ENCODE measurements around the gene FAM20C. TPM values are rescaled to one million over a fixed set of nuclear protein-coding genes. Genes with fewer than 3 reads are reported as not detected.
A peak's percentile ranks its signal among the peaks of the same experiment; 100 is the strongest.

FAM20C gene
- total RNA-seq, 4 donors from 2014 or later = 15.8 to 20.4 (median 18.7) TPM

- H3K9me3 ChIP-seq = no peaks in the 10 kb centered on the region
- DNase-seq (ENCODE audit: low spot score in 2 of 2) = peak; percentile 43 to 78
- WGBS = 77% methylated on average over 12 of the region's 34 CpGs
Observed at GRCh38 chr7:301291-302053, 109.1 kb downstream of the FAM20C start.

GRCh38 chr7:302054-302992 is 110.0 kb downstream of the FAM20C start:
- H3K4me3 ChIP-seq = no peak overlapping the region
- no peak overlapping the region for H3K27ac ChIP-seq
- H3K27me3 ChIP-seq = peaks cover 4% of the 10 kb centered on the region
- DNase-seq (ENCODE audit: low spot score in 2 of 2) = peak; percentile 44 to 50
- no peaks in the 10 kb centered on the region for H3K36me3 ChIP-seq
- no peaks in the 10 kb centered on the region for H3K9me3 ChIP-seq
- 84% methylated on average over 7 of the region's 18 CpGs for WGBS
- no peaks in the 10 kb centered on the region for H3K4me1 ChIP-seq
- no peak for TF ChIP-seq POLR2A (IDR thresholded peaks at IDR 0.05)
- TF ChIP-seq EP300 (IDR thresholded peaks at IDR 0.05) = no peak
- no peak for TF ChIP-seq POLR2AphosphoS5 (IDR thresholded peaks at IDR 0.05)
- TF ChIP-seq, protein P1, sequence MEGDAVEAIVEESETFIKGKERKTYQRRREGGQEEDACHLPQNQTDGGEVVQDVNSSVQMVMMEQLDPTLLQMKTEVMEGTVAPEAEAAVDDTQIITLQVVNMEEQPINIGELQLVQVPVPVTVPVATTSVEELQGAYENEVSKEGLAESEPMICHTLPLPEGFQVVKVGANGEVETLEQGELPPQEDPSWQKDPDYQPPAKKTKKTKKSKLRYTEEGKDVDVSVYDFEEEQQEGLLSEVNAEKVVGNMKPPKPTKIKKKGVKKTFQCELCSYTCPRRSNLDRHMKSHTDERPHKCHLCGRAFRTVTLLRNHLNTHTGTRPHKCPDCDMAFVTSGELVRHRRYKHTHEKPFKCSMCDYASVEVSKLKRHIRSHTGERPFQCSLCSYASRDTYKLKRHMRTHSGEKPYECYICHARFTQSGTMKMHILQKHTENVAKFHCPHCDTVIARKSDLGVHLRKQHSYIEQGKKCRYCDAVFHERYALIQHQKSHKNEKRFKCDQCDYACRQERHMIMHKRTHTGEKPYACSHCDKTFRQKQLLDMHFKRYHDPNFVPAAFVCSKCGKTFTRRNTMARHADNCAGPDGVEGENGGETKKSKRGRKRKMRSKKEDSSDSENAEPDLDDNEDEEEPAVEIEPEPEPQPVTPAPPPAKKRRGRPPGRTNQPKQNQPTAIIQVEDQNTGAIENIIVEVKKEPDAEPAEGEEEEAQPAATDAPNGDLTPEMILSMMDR (IDR thresholded peaks at IDR 0.05) = no peak

More at GRCh38 chr7:301291-302053, 109.1 kb downstream of the FAM20C start:
- Histone ChIP-seq H3K36me3 (no peaks in the 10 kb centered on the region), H3K27me3 (peaks cover 5% of the 10 kb centered on the region), H3K4me3 (no peak overlapping the region), H3K27ac (no peak overlapping the region), H3K4me1 (no peaks in the 10 kb centered on the region)
- TF ChIP-seq POLR2AphosphoS5 (IDR thresholded peaks at IDR 0.05) = no peak
- no peak for TF ChIP-seq POLR2A (IDR thresholded peaks at IDR 0.05)
- no peak for TF ChIP-seq EP300 (IDR thresholded peaks at IDR 0.05)
- TF ChIP-seq, protein P1 (IDR thresholded peaks at IDR 0.05) = no peak

GRCh38 chr7:303425-303824 is 111.1 kb downstream of the FAM20C start:
- Histone ChIP-seq H3K27ac (no peak overlapping the region), H3K4me3 (no peak overlapping the region), H3K36me3 (no peaks in the 10 kb centered on the region), H3K27me3 (peaks cover 4% of the 10 kb centered on the region), H3K9me3 (peaks cover 8% of the 10 kb centered on the region), H3K4me1 (no peaks in the 10 kb centered on the region)
- DNase-seq (ENCODE audit: low spot score in 2 of 2) = peak; percentile 13 to 49
- 92% methylated on average over 10 of the region's 11 CpGs for WGBS
- TF ChIP-seq POLR2A (IDR thresholded peaks at IDR 0.05) (no peak), EP300 (IDR thresholded peaks at IDR 0.05) (no peak), POLR2AphosphoS5 (IDR thresholded peaks at IDR 0.05) (no peak)
- TF ChIP-seq, protein P1 (IDR thresholded peaks at IDR 0.05) = no peak

DNA sequence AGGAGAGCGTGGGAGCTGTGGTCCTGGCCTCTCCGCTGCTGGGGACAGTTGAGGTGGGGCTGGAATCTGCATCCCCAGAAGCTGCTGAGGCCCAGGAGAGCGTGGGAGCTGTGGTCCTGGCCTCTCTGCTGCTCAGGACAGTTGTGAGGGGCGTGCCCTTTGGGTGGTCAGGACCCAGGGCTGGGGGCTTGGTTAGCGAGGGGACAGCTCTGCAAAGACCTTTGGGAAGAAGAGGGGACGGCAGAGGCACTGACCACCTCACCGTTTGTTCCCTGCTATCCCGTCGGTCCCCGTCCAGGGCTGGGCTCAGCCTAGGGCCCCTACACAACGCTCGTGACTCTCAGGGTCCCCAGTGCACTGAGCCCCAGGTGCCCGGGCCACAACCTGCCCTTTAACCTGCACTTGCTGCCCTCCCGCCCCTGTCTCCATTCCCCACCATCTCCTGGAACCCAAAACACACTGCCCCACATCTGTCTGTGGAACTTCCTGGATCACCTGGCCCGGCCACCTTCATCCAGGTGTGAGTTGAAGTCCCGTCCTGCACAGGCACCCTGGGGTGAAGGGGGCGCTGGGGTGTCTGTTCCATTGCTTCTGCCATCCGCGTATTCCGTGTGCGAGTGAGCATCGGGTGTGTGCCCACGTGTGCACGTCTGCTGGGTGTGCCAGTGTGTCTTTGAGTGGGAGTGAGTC is 111.7 kb downstream of the FAM20C start:
- peak; percentile 41 to 74 for DNase-seq (ENCODE audit: low spot score in 2 of 2)
- no peak overlapping the region for H3K27ac ChIP-seq
- no peak overlapping the region for H3K4me3 ChIP-seq
- H3K36me3 ChIP-seq = no peaks in the 10 kb centered on the region
- peaks cover 11% of the 10 kb centered on the region for H3K9me3 ChIP-seq
- H3K27me3 ChIP-seq = peaks cover 4% of the 10 kb centered on the region
- TF ChIP-seq, protein P1 (IDR thresholded peaks at IDR 0.05) = no peak
- TF ChIP-seq POLR2A (IDR thresholded peaks at IDR 0.05) (no peak), EP300 (IDR thresholded peaks at IDR 0.05) (no peak), POLR2AphosphoS5 (IDR thresholded peaks at IDR 0.05) (no peak)
- 89% methylated on average over 23 of the region's 24 CpGs for WGBS
- no peaks in the 10 kb centered on the region for H3K4me1 ChIP-seq

Measured in suprapubic skin (tissue), 4 donors.